WI38 (cell line): ENCODE measurements around the gene PLEKHH1.
"Not testable (repeated sequence)": the region's sequence is repeated elsewhere in the genome, so short reads cannot be mapped to it uniquely, and the experiment has no call there.

Experiments used
- H3K4me3 ChIP-seq: 2 replicates; pipeline ENCODE4 v1.5.1; 2011; ENCODE audit warnings: low read depth, mild to moderate bottlenecking, control low read depth, low read length
- TF ChIP-seq, protein P1 (sequence below): IDR thresholded peaks from 2 replicates; pipeline ENCODE4 v1.5.1; 2012; ENCODE audit warnings: low read depth, mild to moderate bottlenecking, control low read depth, low read length

Gene PLEKHH1

DNA sequence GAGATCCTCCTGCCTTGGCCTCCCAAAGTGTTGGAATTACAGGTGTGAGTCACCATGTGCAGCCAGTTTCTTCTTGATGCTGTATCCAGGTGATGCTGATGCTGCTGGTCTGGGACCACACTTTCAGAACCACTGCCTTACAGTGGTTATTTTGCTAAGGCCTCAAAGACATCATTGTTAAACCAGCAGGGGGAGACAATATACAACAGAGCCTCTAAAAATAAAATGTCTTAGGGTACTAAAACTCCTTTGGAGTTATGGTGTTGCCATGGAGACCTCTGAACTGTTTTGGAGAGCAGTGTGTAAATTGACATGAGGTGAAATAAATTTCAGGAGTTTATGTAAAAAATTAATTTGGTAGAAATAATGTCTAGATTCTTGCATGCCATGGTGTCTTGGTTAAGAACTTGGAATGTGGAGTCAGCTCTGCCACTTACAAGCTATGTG lies 85.5 kb downstream of the PLEKHH1 start:
- H3K4me3 ChIP-seq = no peak overlapping the region
- TF ChIP-seq, protein P1, sequence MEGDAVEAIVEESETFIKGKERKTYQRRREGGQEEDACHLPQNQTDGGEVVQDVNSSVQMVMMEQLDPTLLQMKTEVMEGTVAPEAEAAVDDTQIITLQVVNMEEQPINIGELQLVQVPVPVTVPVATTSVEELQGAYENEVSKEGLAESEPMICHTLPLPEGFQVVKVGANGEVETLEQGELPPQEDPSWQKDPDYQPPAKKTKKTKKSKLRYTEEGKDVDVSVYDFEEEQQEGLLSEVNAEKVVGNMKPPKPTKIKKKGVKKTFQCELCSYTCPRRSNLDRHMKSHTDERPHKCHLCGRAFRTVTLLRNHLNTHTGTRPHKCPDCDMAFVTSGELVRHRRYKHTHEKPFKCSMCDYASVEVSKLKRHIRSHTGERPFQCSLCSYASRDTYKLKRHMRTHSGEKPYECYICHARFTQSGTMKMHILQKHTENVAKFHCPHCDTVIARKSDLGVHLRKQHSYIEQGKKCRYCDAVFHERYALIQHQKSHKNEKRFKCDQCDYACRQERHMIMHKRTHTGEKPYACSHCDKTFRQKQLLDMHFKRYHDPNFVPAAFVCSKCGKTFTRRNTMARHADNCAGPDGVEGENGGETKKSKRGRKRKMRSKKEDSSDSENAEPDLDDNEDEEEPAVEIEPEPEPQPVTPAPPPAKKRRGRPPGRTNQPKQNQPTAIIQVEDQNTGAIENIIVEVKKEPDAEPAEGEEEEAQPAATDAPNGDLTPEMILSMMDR = peak; percentile 50; the same call in 1 of the 2 replicates

GRCh38 chr14:67619446-67620216 lies 86.5 kb downstream of the PLEKHH1 start, which contains the start of gene ARG2:
Gene ARG2, plus strand, starts transcription at chr14:67619920. Its CDS starts 58 bp downstream, at chr14:67619978.
- H3K4me3 ChIP-seq = peak within 1 kb of the TSS; percentile 70
- TF ChIP-seq, protein P1 = no peak

- TF ChIP-seq, protein P1 = no peak
- peak overlapping the region; percentile 70 for H3K4me3 ChIP-seq
These were observed 87.2 kb downstream of the PLEKHH1 start for GRCh38 chr14:67620217-67620785.

GRCh38 chr14:67622675-67623074 lies 89.6 kb downstream of the PLEKHH1 start:
- no peak overlapping the region for H3K4me3 ChIP-seq
- TF ChIP-seq, protein P1 = no peak

- no peak overlapping the region for H3K4me3 ChIP-seq
- TF ChIP-seq, protein P1 = no peak
These were observed 90.0 kb downstream of the PLEKHH1 start for GRCh38 chr14:67623114-67623513.

- H3K4me3 ChIP-seq = not testable (repeated sequence)
These were observed 93.0 kb downstream of the PLEKHH1 start for GRCh38 chr14:67626131-67626530.

GRCh38 chr14:67627519-67627918 lies 94.4 kb downstream of the PLEKHH1 start:
- TF ChIP-seq, protein P1 = no peak
- no peak overlapping the region for H3K4me3 ChIP-seq

DNA sequence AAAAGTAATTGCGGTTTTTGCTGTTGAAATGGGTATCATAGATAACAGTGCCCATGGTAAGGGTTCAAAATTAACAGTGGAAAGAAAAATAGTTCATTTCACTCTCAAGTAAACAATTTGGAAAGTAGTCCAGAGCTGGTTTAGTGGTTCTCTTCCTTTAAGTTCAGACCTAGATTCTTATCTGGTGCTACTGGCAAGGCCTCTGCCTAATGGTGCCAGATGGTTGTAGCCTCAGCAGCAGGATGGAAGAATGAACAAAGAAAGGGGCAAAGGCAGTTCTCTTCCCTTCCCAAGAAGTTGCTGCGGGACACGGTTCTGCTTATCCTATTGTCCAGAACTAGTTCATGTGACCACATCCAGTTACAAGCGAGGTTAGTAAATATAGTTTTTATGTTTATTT lies 97.1 kb downstream of the PLEKHH1 start:
- H3K4me3 ChIP-seq = no peak overlapping the region
- TF ChIP-seq, protein P1 = no peak
